GM12891 (cell line): ENCODE data around the gene GDI1.
"Not testable (repeated sequence)": the region's sequence is repeated elsewhere in the genome, so short reads cannot be mapped to it uniquely, and the experiment has no call there.

Source experiments
- POLR2A ChIP-seq: IDR thresholded peaks from 2 replicates; pipeline ENCODE4 v1.6.1; 2011; ENCODE audit warnings: low read depth, low read length, control low read depth
- POLR2AphosphoS5 ChIP-seq: IDR thresholded peaks from 2 replicates; pipeline ENCODE4 v1.6.1; 2011; ENCODE audit warnings: low read depth, low read length, control low read depth
- SPI1 ChIP-seq: IDR thresholded peaks from 2 replicates; pipeline ENCODE4 v1.6.1; 2011; ENCODE audit warnings: low read depth, low read length, control low read depth
- TAF1 ChIP-seq: IDR thresholded peaks from 2 replicates; pipeline ENCODE4 v1.6.1; 2011; ENCODE audit warnings: low read depth, low read length, control low read depth

- TF ChIP-seq SPI1, POLR2A, TAF1, POLR2AphosphoS5: not testable (repeated sequence)
Observed at GRCh38 chrX:154388649-154389048, 48.3 kb upstream of the GDI1 start.
